ENCODE data around the gene MAPK10. TPM values are rescaled to one million over a fixed set of nuclear protein-coding genes. Genes with fewer than 3 reads are reported as not detected.

The MAPK10 gene
- total RNA-seq, 5 donors from 2014 or later (not counting 1 experiment from before 2014, with no cell fraction given) = 0.07 to 0.35 TPM; not detected in 3

- ATAC-seq (replicated peaks in 1 of 4) (no peak), DNase-seq (no peak)
- POLR2A ChIA-PET = no interaction called here
- Mint-ChIP-seq H3K9me3 (peaks cover 4 to 8% (median 5%) of the 10 kb centered on the region in 3 donors), H3K36me3 (no peaks in the 10 kb centered on the region), H3K4me1 (no peaks in the 10 kb centered on the region), H3K27me3 (no peaks in the 10 kb centered on the region), H3K27ac (no peak overlapping the region), H3K4me3 (no peak overlapping the region)
- H3K27me3 ChIP-seq (replicated peaks in 1 of 2; ENCODE audit: control insufficient read depth in 2 of 2, extremely low read depth in 1 of 2, insufficient read depth in 2 of 2, low read length in 1 of 2) = no peaks in the 10 kb centered on the region
- no peaks in the 10 kb centered on the region for H3K4me1 ChIP-seq (ENCODE audit: control insufficient read depth in 1 of 2, extremely low read depth in 1 of 2, insufficient read depth in 2 of 2, low read length in 2 of 2)
- H3K4me3 ChIP-seq (ENCODE audit: control insufficient read depth in 1 of 2, extremely low read depth in 1 of 2, low read length in 1 of 2) = no peak overlapping the region
- no peak overlapping the region for H3K27ac ChIP-seq (ENCODE audit: low read length)
- no peaks in the 10 kb centered on the region for H3K9me3 ChIP-seq
- no peaks in the 10 kb centered on the region for H3K36me3 ChIP-seq (ENCODE audit: control insufficient read depth in 2 of 2, extremely low read depth in 1 of 2, insufficient read depth in 1 of 2, low read length in 1 of 2)
- CTCF ChIA-PET = no interaction called here
- no CpG with 5 or more reads among the region's 4 CpGs for WGBS (ENCODE audit: insufficient coverage)
Measured at GRCh38 chr4:86368433-86368832, 8.6 kb upstream of the MAPK10 start.

GRCh38 chr4:86367577-86367976 lies 7.7 kb upstream of the MAPK10 start:
- no peaks in the 10 kb centered on the region for H3K36me3 ChIP-seq (ENCODE audit: control insufficient read depth in 2 of 2, extremely low read depth in 1 of 2, insufficient read depth in 1 of 2, low read length in 1 of 2)
- no peaks in the 10 kb centered on the region for H3K9me3 ChIP-seq
- no CpG with 5 or more reads among the region's 1 CpG for WGBS (ENCODE audit: insufficient coverage)
- CTCF ChIA-PET = no interaction called here
- Mint-ChIP-seq H3K27ac (no peak overlapping the region), H3K4me3 (no peak overlapping the region), H3K4me1 (no peaks in the 10 kb centered on the region), H3K36me3 (no peaks in the 10 kb centered on the region), H3K27me3 (no peaks in the 10 kb centered on the region), H3K9me3 (peaks cover 2 to 6% (median 4%) of the 10 kb centered on the region in 3 donors)
- H3K4me3 ChIP-seq (ENCODE audit: control insufficient read depth in 1 of 2, extremely low read depth in 1 of 2, low read length in 1 of 2) = no peak overlapping the region
- no peak for ATAC-seq (replicated peaks in 1 of 4)
- H3K27ac ChIP-seq (ENCODE audit: low read length) = no peak overlapping the region
- POLR2A ChIA-PET = no interaction called here
- H3K4me1 ChIP-seq (ENCODE audit: control insufficient read depth in 1 of 2, extremely low read depth in 1 of 2, insufficient read depth in 2 of 2, low read length in 2 of 2) = no peaks in the 10 kb centered on the region
- H3K27me3 ChIP-seq (replicated peaks in 1 of 2; ENCODE audit: control insufficient read depth in 2 of 2, extremely low read depth in 1 of 2, insufficient read depth in 2 of 2, low read length in 1 of 2) = no peaks in the 10 kb centered on the region
- DNase-seq = no peak

- POLR2A ChIA-PET = no interaction called here
- Mint-ChIP-seq H3K4me3 (no peak overlapping the region), H3K9me3 (peaks cover 0 to 2% (median 2%) of the 10 kb centered on the region in 3 donors), H3K27me3 (no peaks in the 10 kb centered on the region), H3K4me1 (no peaks in the 10 kb centered on the region), H3K36me3 (no peaks in the 10 kb centered on the region), H3K27ac (no peak overlapping the region)
- CTCF ChIA-PET = no interaction called here
- Histone ChIP-seq H3K4me3 (ENCODE audit: control insufficient read depth in 1 of 2, extremely low read depth in 1 of 2, low read length in 1 of 2) (no peak overlapping the region), H3K27ac (ENCODE audit: low read length) (no peak overlapping the region), H3K27me3 (replicated peaks in 1 of 2; ENCODE audit: control insufficient read depth in 2 of 2, extremely low read depth in 1 of 2, insufficient read depth in 2 of 2, low read length in 1 of 2) (no peaks in the 10 kb centered on the region), H3K9me3 (no peaks in the 10 kb centered on the region), H3K4me1 (ENCODE audit: control insufficient read depth in 1 of 2, extremely low read depth in 1 of 2, insufficient read depth in 2 of 2, low read length in 2 of 2) (no peaks in the 10 kb centered on the region), H3K36me3 (ENCODE audit: control insufficient read depth in 2 of 2, extremely low read depth in 1 of 2, insufficient read depth in 1 of 2, low read length in 1 of 2) (no peaks in the 10 kb centered on the region)
- DNase-seq (no peak), ATAC-seq (replicated peaks in 1 of 4) (no peak)
- WGBS (ENCODE audit: insufficient coverage) = no CpG with 5 or more reads among the region's 1 CpG
Measured at GRCh38 chr4:86366920-86367319, 7.1 kb upstream of the MAPK10 start.

- Mint-ChIP-seq H3K4me1 (peaks cover 7 to 10% (median 9%) of the 10 kb centered on the region in 3 donors), H3K27ac (no peak overlapping the region), H3K4me3 (no peak overlapping the region), H3K9me3 (no peaks in the 10 kb centered on the region), H3K36me3 (no peaks in the 10 kb centered on the region), H3K27me3 (peaks cover 4% of the 10 kb centered on the region in 2 donors)
- H3K36me3 ChIP-seq (ENCODE audit: control insufficient read depth in 2 of 2, extremely low read depth in 1 of 2, insufficient read depth in 1 of 2, low read length in 1 of 2) = no peaks in the 10 kb centered on the region
- H3K27me3 ChIP-seq (replicated peaks in 1 of 2; ENCODE audit: control insufficient read depth in 2 of 2, extremely low read depth in 1 of 2, insufficient read depth in 2 of 2, low read length in 1 of 2) = peaks cover 0 to 3% of the 10 kb centered on the region in 2 experiments
- DNase-seq = no peak
- ChIA-PET CTCF (no interaction called here), POLR2A (no interaction called here)
- H3K4me3 ChIP-seq (ENCODE audit: control insufficient read depth in 1 of 2, extremely low read depth in 1 of 2, low read length in 1 of 2) = no peak overlapping the region
- ATAC-seq (replicated peaks in 1 of 4) = no peak
- H3K9me3 ChIP-seq = no peaks in the 10 kb centered on the region
- H3K4me1 ChIP-seq (ENCODE audit: control insufficient read depth in 1 of 2, extremely low read depth in 1 of 2, insufficient read depth in 2 of 2, low read length in 2 of 2) = peaks cover 2 to 6% of the 10 kb centered on the region in 2 experiments
- no peak overlapping the region for H3K27ac ChIP-seq (ENCODE audit: low read length)
Measured at GRCh38 chr4:86362510-86362909, 2.7 kb upstream of the MAPK10 start.

GRCh38 chr4:86358257-86358656 lies 1.6 kb downstream of the MAPK10 start:
- H3K27me3 ChIP-seq (replicated peaks in 1 of 2; ENCODE audit: control insufficient read depth in 2 of 2, extremely low read depth in 1 of 2, insufficient read depth in 2 of 2, low read length in 1 of 2) = peaks cover 0 to 3% of the 10 kb centered on the region in 2 experiments
- H3K4me3 ChIP-seq (ENCODE audit: control insufficient read depth in 1 of 2, extremely low read depth in 1 of 2, low read length in 1 of 2) = no peak overlapping the region
- no peak for DNase-seq
- H3K36me3 Mint-ChIP-seq = no peaks in the 10 kb centered on the region
- H3K4me3 Mint-ChIP-seq = no peak overlapping the region
- peaks cover 2 to 6% of the 10 kb centered on the region in 2 experiments for H3K4me1 ChIP-seq (ENCODE audit: control insufficient read depth in 1 of 2, extremely low read depth in 1 of 2, insufficient read depth in 2 of 2, low read length in 2 of 2)
- H3K4me1 Mint-ChIP-seq = peaks cover 7 to 10% (median 9%) of the 10 kb centered on the region in 3 donors
- H3K36me3 ChIP-seq (ENCODE audit: control insufficient read depth in 2 of 2, extremely low read depth in 1 of 2, insufficient read depth in 1 of 2, low read length in 1 of 2) = no peaks in the 10 kb centered on the region
- WGBS (ENCODE audit: insufficient coverage) = no CpG with 5 or more reads among the region's 3 CpGs
- ATAC-seq (replicated peaks in 1 of 4) = no peak
- no peak overlapping the region for H3K27ac ChIP-seq (ENCODE audit: low read length)
- CTCF ChIA-PET = no interaction called here
- no peaks in the 10 kb centered on the region for H3K9me3 Mint-ChIP-seq
- no peak overlapping the region for H3K27ac Mint-ChIP-seq
- peaks cover 4% of the 10 kb centered on the region in 2 donors for H3K27me3 Mint-ChIP-seq
- POLR2A ChIA-PET = interaction anchor here in 1 of 2 donors (0.5 kb wide), 1 partner anchor 185 kb away, joined by 7 read pairs; no protein-coding TSS in a partner anchor
- H3K9me3 ChIP-seq = no peaks in the 10 kb centered on the region

GRCh38 chr4:86357608-86358007 lies 2.2 kb downstream of the MAPK10 start:
- Mint-ChIP-seq H3K9me3 (no peaks in the 10 kb centered on the region), H3K4me3 (no peak overlapping the region), H3K36me3 (no peaks in the 10 kb centered on the region), H3K27me3 (peaks cover 4% of the 10 kb centered on the region in 2 donors), H3K4me1 (peaks cover 7 to 10% (median 9%) of the 10 kb centered on the region in 3 donors), H3K27ac (no peak overlapping the region)
- Histone ChIP-seq H3K27me3 (replicated peaks in 1 of 2; ENCODE audit: control insufficient read depth in 2 of 2, extremely low read depth in 1 of 2, insufficient read depth in 2 of 2, low read length in 1 of 2) (peaks cover 0 to 3% of the 10 kb centered on the region in 2 experiments), H3K4me1 (ENCODE audit: control insufficient read depth in 1 of 2, extremely low read depth in 1 of 2, insufficient read depth in 2 of 2, low read length in 2 of 2) (peaks cover 2 to 6% of the 10 kb centered on the region in 2 experiments), H3K4me3 (ENCODE audit: control insufficient read depth in 1 of 2, extremely low read depth in 1 of 2, low read length in 1 of 2) (no peak overlapping the region), H3K9me3 (no peaks in the 10 kb centered on the region), H3K36me3 (ENCODE audit: control insufficient read depth in 2 of 2, extremely low read depth in 1 of 2, insufficient read depth in 1 of 2, low read length in 1 of 2) (no peaks in the 10 kb centered on the region), H3K27ac (ENCODE audit: low read length) (no peak overlapping the region)
- ChIA-PET POLR2A (interaction anchor here in 1 of 2 donors (0.5 kb wide), 1 partner anchor 186 kb away, joined by 7 read pairs; no protein-coding TSS in a partner anchor), CTCF (no interaction called here)
- WGBS (ENCODE audit: insufficient coverage) = no CpG with 5 or more reads among the region's 1 CpG
- no peak for DNase-seq
- no peak for ATAC-seq (replicated peaks in 1 of 4)
